GM12878 (cell line): ENCODE data around the gene GREB1. TPM values are rescaled to one million over a fixed set of nuclear protein-coding genes. Genes with fewer than 3 reads are reported as not detected.

Experiments
- ATAC-seq: fragments of 200-7000 bp; cut with Tn5 transposase; 3 replicates; pipeline ENCODE4 v1.9.1; 2020; ENCODE audit warnings: mild to moderate bottlenecking, moderate library complexity
- BruUV-seq: library from RNA; stranded (reverse); fragments of 400-500 nt; replicated peaks from 2 replicates; lab custom pipeline; 2021; lab: Mats Ljungman, UMichigan
- CTCF ChIA-PET: fragments of 300-600 bp; sonication (Branson Sonifier 250); formaldehyde crosslinking; extraction: SDS; loops from one replicate; lab custom pipeline; 2021; ENCODE audit warnings: inconsistent platforms; lab: Yijun Ruan, JAX
- POLR2A ChIA-PET: fragments of 350-600 bp; formaldehyde crosslinking; extraction: SDS; loops from one replicate; lab custom pipeline; 2021; ENCODE audit warnings: inconsistent platforms; lab: Charles Lee
- RAD21 ChIA-PET: fragments of 300-600 bp; sonication (Branson Sonifier 250); formaldehyde crosslinking; loops from one replicate; lab custom pipeline; 2023; ENCODE audit warnings: antibody characterized with exemption; ENCODE audit not compliant: unreplicated experiment; lab: Charles Lee
- SMC1A ChIA-PET: fragments of 300-600 bp; sonication (Branson Sonifier 250); formaldehyde crosslinking; loops from one replicate; lab custom pipeline; 2023; ENCODE audit not compliant: unreplicated experiment, uncharacterized antibody; lab: Charles Lee
- DNase-seq: peaks from one replicate; pipeline ENCODE4 v3.0.0-alpha.2; 2011; ENCODE audit warnings: low read depth, low spot score
- FAIRE-seq: peaks from 3 replicates; lab custom pipeline; 2011; peaks lifted over from hg19 to GRCh38; lab: Jason Lieb, UNC
- H2AFZ ChIP-seq: 2 replicates; pipeline ENCODE4 v1.6.0; 2011; ENCODE audit warnings: low read depth, low read length, control low read depth; ENCODE audit not compliant: control insufficient read depth
- H3K27ac ChIP-seq: 2 replicates; pipeline ENCODE4 v1.5.1; 2011; ENCODE audit warnings: control low read depth; ENCODE audit not compliant: control insufficient read depth, insufficient read depth
- H3K27me3 ChIP-seq, 2 experiments: replicated peaks in 1 of 2; 2 replicates each; pipeline versions ENCODE4 v1.6.0 to v1.6.1; 2011; ENCODE audit warnings: low read length in 1 of 2; ENCODE audit not compliant: control insufficient read depth in 2 of 2, insufficient read depth in 2 of 2
- H3K36me3 ChIP-seq, 2 experiments: 2 replicates each; pipeline ENCODE4 v1.5.1; 2011; ENCODE audit warnings: low read length in 1 of 2; ENCODE audit not compliant: control insufficient read depth in 2 of 2, insufficient read depth in 2 of 2
- H3K4me1 ChIP-seq: 2 replicates; pipeline ENCODE4 v1.6.1; 2011; ENCODE audit warnings: mild to moderate bottlenecking, low read length, moderate library complexity, mixed read lengths; ENCODE audit not compliant: control insufficient read depth, insufficient read depth
- H3K4me2 ChIP-seq: 2 replicates; pipeline ENCODE4 v1.6.0; 2011; ENCODE audit warnings: control low read depth; ENCODE audit not compliant: control insufficient read depth, insufficient read depth
- H3K4me3 ChIP-seq: fragments of 200-600 bp; sonication (generic); 2 replicates; pipeline ENCODE4 v1.5.1; 2016
- H3K79me2 ChIP-seq: 2 replicates; pipeline ENCODE4 v1.6.0; 2011; ENCODE audit warnings: low read length; ENCODE audit not compliant: control insufficient read depth, insufficient read depth
- H3K9ac ChIP-seq: 2 replicates; pipeline ENCODE4 v1.8.0; 2011; ENCODE audit warnings: low read length, control low read depth, mixed read lengths; ENCODE audit not compliant: control insufficient read depth, insufficient read depth
- H3K9me3 ChIP-seq: replicated peaks from 3 replicates; pipeline ENCODE4 v1.5.1; 2011; ENCODE audit warnings: mild to moderate bottlenecking, low read length; ENCODE audit not compliant: control insufficient read depth, insufficient read depth
- H4K20me1 ChIP-seq: 2 replicates; pipeline ENCODE4 v1.6.0; 2011; ENCODE audit not compliant: control insufficient read depth, insufficient read depth
- ATF3 ChIP-seq: IDR thresholded peaks from 2 replicates; pipeline ENCODE4 v1.6.1; 2011; ENCODE audit warnings: low read depth, mild to moderate bottlenecking, low read length, moderate library complexity, borderline replicate concordance; ENCODE audit errors: extremely low read depth
- BMI1 ChIP-seq: fragments of 450-650 bp; IDR thresholded peaks from 2 replicates; pipeline ENCODE4 v1.6.1; 2016; ENCODE audit warnings: mild to moderate bottlenecking, moderate library complexity, borderline replicate concordance
- CHD4 ChIP-seq: fragments of 200-600 bp; sonication (generic); IDR thresholded peaks from 2 replicates; pipeline ENCODE4 v1.6.1; 2016; ENCODE audit warnings: mild to moderate bottlenecking
- EP300 ChIP-seq, 2 experiments: fragments of 150-350 bp in 1 of 2; IDR thresholded peaks; 2 replicates each; pipeline ENCODE4 v1.6.1; 2011 to 2012; ENCODE audit warnings: low read depth in 2 of 2, low read length in 2 of 2, borderline replicate concordance in 1 of 2, improper control_type of control experiment in 1 of 2, inconsistent platforms in 1 of 2; ENCODE audit not compliant: control insufficient read depth in 1 of 2
- REST ChIP-seq: IDR thresholded peaks from 2 replicates; pipeline ENCODE4 v1.6.1; 2012; ENCODE audit warnings: mild to moderate bottlenecking, low read depth, low read length
- ZNF207 ChIP-seq: fragments of 450-650 bp; IDR thresholded peaks from 2 replicates; pipeline ENCODE4 v1.6.1; 2014; ENCODE audit warnings: antibody characterized with exemption, mild to moderate bottlenecking, borderline replicate concordance
- WGBS: methylation state at CpG from one replicate; pipeline ENCODE4 v1.1.6; 2016; ENCODE audit warnings: low lambda C conversion rate; ENCODE audit not compliant: insufficient replicate concordance, insufficient coverage; ENCODE audit errors: missing lambda C conversion rate; 5-methylcytosine and 5-hydroxymethylcytosine counted together
- in situ Hi-C: fragments of 300-500 bp; cut with MboI; formaldehyde crosslinking; loops from 9 replicates; pipeline ENCODE4 v1.14.3; 2018; ENCODE audit warnings: mixed read lengths
- intact Hi-C: fragments of 100-400 bp; cut with micrococcal nuclease; formaldehyde crosslinking; loops from one replicate; pipeline ENCODE4 v1.14.2; 2022; ENCODE audit not compliant: unreplicated experiment
- polyA plus RNA-seq, 11 experiments: library from polyadenylated mRNA; depleted of rRNA in 4 of 11; unstranded in 6 of 11; stranded (reverse) in 5 of 11; fragments of >200 nt; fragmentation: Nextera tagmentation in 4 of 11; fragmentation: Illumina TruSeq in 1 of 11; extraction: Ambion mirVana in 4 of 11; extraction: Trizol in 1 of 11; gene quantifications; 1 replicate in 1 of 11; 2 replicates in 10 of 11; pipeline versions ENCODE4 v1.2.1 to v1.2.3, GENCODE V29; 2011 to 2016; ENCODE audit warnings: inconsistent platforms in 2 of 11, missing spikeins in 2 of 11, low read depth in 1 of 11
- total RNA-seq, 4 experiments: library from RNA; depleted of rRNA in 3 of 4; stranded (reverse); fragments of >200 nt in 3 of 4; fragmentation: Illumina TruSeq in 1 of 4; extraction: Trizol in 1 of 4; gene quantifications; 2 replicates each; pipeline versions ENCODE4 v1.2.1 to v1.2.3, GENCODE V29; 2013 to 2021

The GREB1 gene
- total and polyA plus RNA-seq, 10 of the 15 experiments (the other 5 are each of a cell fraction or from before 2014, with no cell fraction given), result 0.09 to 2.1 (median 0.37) TPM; not detected in 1

GRCh38 chr2:11571170-11571569, 37.3 kb downstream of the GREB1 start:
- no peak overlapping the region for H3K9ac ChIP-seq
- H3K4me1 ChIP-seq, result no peaks in the 10 kb centered on the region
- ATAC-seq (no peak), DNase-seq (no peak), FAIRE-seq (no peak)
- BruUV-seq, result no TSS peak
- H3K4me3 ChIP-seq, result no peak overlapping the region
- H2AFZ ChIP-seq, result no peak overlapping the region
- no peak overlapping the region for H3K27ac ChIP-seq
- no peaks in the 10 kb centered on the region for H3K36me3 ChIP-seq
- intact Hi-C loops, result no loop called here
- in situ Hi-C loops, result no loop called here
- H3K27me3 ChIP-seq, result no peaks in the 10 kb centered on the region
- SMC1A ChIA-PET, result no interaction called here
- POLR2A ChIA-PET, result no interaction called here
- CTCF ChIA-PET, result no interaction called here
- no peaks in the 10 kb centered on the region for H3K79me2 ChIP-seq
- H3K4me2 ChIP-seq, result no peak overlapping the region
- WGBS, result 44% methylated on average over 7 of the region's 7 CpGs
- TF ChIP-seq REST (no peak), BMI1 (no peak), CHD4 (no peak), EP300 (IDR thresholded peaks at IDR 0.05; ENCODE audit: borderline replicate concordance in 1 of 2, control insufficient read depth in 1 of 2, low read depth in 2 of 2, low read length in 2 of 2) (no peak), ATF3 (no peak), ZNF207 (no peak)
- H4K20me1 ChIP-seq, result no peaks in the 10 kb centered on the region
- RAD21 ChIA-PET, result no interaction called here
- H3K9me3 ChIP-seq, result no peaks in the 10 kb centered on the region
